ENCODE results near the gene USP53. TPM values are rescaled to one million over a fixed set of nuclear protein-coding genes. Genes with fewer than 3 reads are reported as not detected.

USP53 gene
- total RNA-seq, 4 donors from 2014 or later: 79.0 to 186 (median 125) TPM

DNA sequence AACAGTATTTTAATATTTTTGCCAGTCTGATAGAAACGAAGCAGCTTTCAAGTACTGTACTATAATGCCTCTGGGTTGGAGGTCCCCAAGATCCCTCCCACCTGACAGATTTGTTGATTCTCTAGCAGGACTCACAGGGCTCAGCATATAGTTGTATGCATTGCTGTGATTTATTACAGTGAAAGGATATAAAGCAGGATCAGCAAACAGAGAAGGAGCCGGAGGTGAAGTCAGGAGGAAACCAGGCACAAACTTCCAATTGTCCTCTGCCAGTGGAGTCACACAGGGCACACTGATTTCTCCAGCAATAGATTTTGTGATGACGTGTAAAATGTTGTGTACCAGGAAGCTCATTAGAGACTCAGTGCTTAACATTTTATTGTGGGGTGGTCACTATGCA is 19.0 kb downstream of the USP53 start:
- 70 to 74% methylated on average over 3 of the region's 3 CpGs for WGBS, 2 donors (ENCODE audit: low coverage in 1 of 2)
- ATAC-seq: no peak
- Histone ChIP-seq H3K9me3 (no peaks in the 10 kb centered on the region), H3K27ac (no peak overlapping the region), H3K4me3 (no peak overlapping the region), H3K4me1 (peaks cover 6 to 67% (median 9%) of the 10 kb centered on the region in 3 donors), H3K27me3 (no peaks in the 10 kb centered on the region), H3K36me3 (peaks cover 4 to 57% of the 10 kb centered on the region in 2 donors)
- TF ChIP-seq POLR2A (IDR thresholded peaks at IDR 0.05) (no peak), EP300 (IDR thresholded peaks at IDR 0.05) (no peak), CTCF (IDR thresholded peaks at IDR 0.05) (no peak), POLR2AphosphoS5 (IDR thresholded peaks at IDR 0.05) (no peak)

- no peak overlapping the region for H3K4me3 ChIP-seq
- WGBS, 2 donors (ENCODE audit: low coverage in 1 of 2): 100% methylated on average over 1 of the region's 1 CpG
- no peak overlapping the region for H3K27ac ChIP-seq
- ATAC-seq: no peak
- H3K9me3 ChIP-seq: no peaks in the 10 kb centered on the region
- peaks cover 4 to 58% of the 10 kb centered on the region in 2 donors for H3K36me3 ChIP-seq
- H3K4me1 ChIP-seq: peaks cover 6 to 66% (median 8%) of the 10 kb centered on the region in 3 donors
- no peak for TF ChIP-seq CTCF (IDR thresholded peaks at IDR 0.05)
- TF ChIP-seq POLR2A (IDR thresholded peaks at IDR 0.05): no peak
- no peak for TF ChIP-seq POLR2AphosphoS5 (IDR thresholded peaks at IDR 0.05)
- no peak for TF ChIP-seq EP300 (IDR thresholded peaks at IDR 0.05)
- no peaks in the 10 kb centered on the region for H3K27me3 ChIP-seq
Measured at GRCh38 chr4:119232286-119232685, 19.8 kb downstream of the USP53 start.

DNA sequence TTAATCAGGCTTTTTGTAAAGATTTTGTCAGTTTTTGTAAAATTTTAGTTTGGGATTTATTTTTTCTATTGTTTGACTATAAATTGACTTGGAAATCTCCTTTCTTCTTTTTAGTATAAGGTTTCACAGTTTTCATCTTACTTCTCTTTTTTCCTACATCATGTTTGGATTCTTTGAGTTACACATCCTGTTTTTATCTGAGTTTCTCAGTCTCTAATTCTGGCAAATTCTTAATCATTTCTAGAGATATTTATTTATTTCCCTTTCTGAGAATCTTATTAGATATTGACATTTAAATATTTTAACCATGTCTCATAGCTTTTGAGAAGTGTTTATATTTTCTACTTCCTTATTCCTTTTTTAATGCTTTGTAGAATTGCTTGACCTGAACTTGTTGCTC is 20.7 kb downstream of the USP53 start:
- H3K4me1 ChIP-seq: peaks cover 6 to 64% (median 7%) of the 10 kb centered on the region in 3 donors
- no peak overlapping the region for H3K4me3 ChIP-seq
- no peaks in the 10 kb centered on the region for H3K9me3 ChIP-seq
- H3K27ac ChIP-seq: peak overlapping the region in 1 of 4 donors; percentile 19
- no peak for TF ChIP-seq EP300 (IDR thresholded peaks at IDR 0.05)
- TF ChIP-seq CTCF (IDR thresholded peaks at IDR 0.05): no peak
- TF ChIP-seq POLR2AphosphoS5 (IDR thresholded peaks at IDR 0.05): no peak
- no peak for TF ChIP-seq POLR2A (IDR thresholded peaks at IDR 0.05)
- no peak for ATAC-seq
- no peaks in the 10 kb centered on the region for H3K27me3 ChIP-seq
- H3K36me3 ChIP-seq: peaks cover 4 to 63% of the 10 kb centered on the region in 2 donors

- 32 to 50% methylated on average over 1 to 3 of the region's 3 CpGs for WGBS, 2 donors (ENCODE audit: low coverage in 1 of 2)
- Histone ChIP-seq H3K27ac (peak overlapping the region in 1 of 4 donors; percentile 19), H3K4me3 (no peak overlapping the region), H3K27me3 (no peaks in the 10 kb centered on the region), H3K9me3 (no peaks in the 10 kb centered on the region), H3K4me1 (peaks cover 6 to 63% (median 7%) of the 10 kb centered on the region in 3 donors), H3K36me3 (peaks cover 4 to 68% of the 10 kb centered on the region in 2 donors)
- TF ChIP-seq POLR2A (IDR thresholded peaks at IDR 0.05) (no peak), CTCF (IDR thresholded peaks at IDR 0.05) (no peak), POLR2AphosphoS5 (IDR thresholded peaks at IDR 0.05) (no peak), EP300 (IDR thresholded peaks at IDR 0.05) (no peak)
- peak; percentile 3 for ATAC-seq
Measured at GRCh38 chr4:119233750-119234149, 21.2 kb downstream of the USP53 start.

GRCh38 chr4:119237201-119237600 is 24.7 kb downstream of the USP53 start:
- no peak for TF ChIP-seq POLR2A (IDR thresholded peaks at IDR 0.05)
- TF ChIP-seq EP300 (IDR thresholded peaks at IDR 0.05): no peak
- TF ChIP-seq POLR2AphosphoS5 (IDR thresholded peaks at IDR 0.05): no peak
- TF ChIP-seq CTCF (IDR thresholded peaks at IDR 0.05): no peak
- Histone ChIP-seq H3K4me3 (no peak overlapping the region), H3K4me1 (peaks cover 6 to 53% (median 7%) of the 10 kb centered on the region in 3 donors), H3K27ac (no peak overlapping the region), H3K9me3 (no peaks in the 10 kb centered on the region), H3K36me3 (peaks cover 4 to 61% of the 10 kb centered on the region in 2 donors), H3K27me3 (no peaks in the 10 kb centered on the region)
- ATAC-seq: no peak
- WGBS, 2 donors (ENCODE audit: low coverage in 1 of 2): 94 to 96% methylated on average over 9 of the region's 9 CpGs

Measured in gastroesophageal sphincter (tissue), 4 donors.